Lower leg skin (tissue), 3 donors: ENCODE data around the gene CREB3L4.

Experiments
- POLR2A ChIP-seq, 2 donors: fragments of 450-650 bp; IDR thresholded peaks; one replicate each; pipeline ENCODE4 v1.6.1; 2016 to 2017; ENCODE audit warnings: antibody characterized with exemption in 2 of 2, mild to moderate bottlenecking in 1 of 2, moderate library complexity in 1 of 2
- TF ChIP-seq, protein P1 (sequence below), 3 donors: fragments of 450-650 bp; IDR thresholded peaks; one replicate each; pipeline ENCODE4 v1.5.1; 2016; ENCODE audit warnings: antibody characterized with exemption in 3 of 3, mild to moderate bottlenecking in 3 of 3, moderate library complexity in 2 of 3

DNA sequence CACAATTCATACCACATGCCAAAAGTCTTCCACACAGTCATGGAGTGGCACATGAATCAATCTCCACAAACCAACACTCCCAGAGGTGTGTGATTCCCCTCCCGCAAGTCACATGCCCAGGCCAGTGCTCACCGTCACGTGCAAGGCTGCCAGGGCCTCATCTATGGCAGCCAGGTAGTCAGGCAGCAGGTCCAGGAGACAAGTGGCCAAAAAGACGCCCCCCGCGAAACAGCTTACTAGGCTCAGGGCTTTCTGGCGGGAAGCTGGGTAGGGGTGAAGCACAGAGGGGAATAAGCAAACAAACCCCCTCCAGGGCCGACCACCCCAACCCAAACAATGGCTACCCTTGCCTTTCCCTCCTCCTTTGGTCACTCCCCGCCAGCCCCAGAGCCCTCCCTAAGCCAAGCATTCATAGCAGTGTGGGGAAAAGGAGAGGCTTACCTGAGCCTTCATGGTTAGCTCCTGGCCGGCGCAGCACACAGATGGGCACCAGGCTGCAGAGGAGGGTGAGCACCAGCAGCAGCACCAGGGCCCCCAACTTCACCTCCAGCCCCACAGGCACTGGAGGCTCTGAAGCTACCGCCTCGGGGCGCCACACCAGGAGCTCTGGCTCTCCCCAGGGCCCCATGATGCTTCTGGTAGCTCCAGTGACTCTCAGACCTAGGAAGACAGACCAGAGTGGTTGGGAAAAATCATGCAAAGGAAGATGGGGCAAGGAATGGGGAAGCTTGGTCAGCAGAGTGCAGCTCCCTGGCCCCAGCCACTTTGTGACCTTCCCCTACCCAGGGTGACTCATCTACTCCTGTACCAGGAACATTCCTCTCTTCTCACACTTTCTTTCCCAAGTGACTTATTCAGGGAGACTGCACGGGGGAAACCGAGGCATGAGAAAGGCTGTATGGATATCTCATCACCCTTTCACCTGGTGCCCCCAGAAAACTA, 5.3 kb upstream of the CREB3L4 start:
- TF ChIP-seq, protein P1, sequence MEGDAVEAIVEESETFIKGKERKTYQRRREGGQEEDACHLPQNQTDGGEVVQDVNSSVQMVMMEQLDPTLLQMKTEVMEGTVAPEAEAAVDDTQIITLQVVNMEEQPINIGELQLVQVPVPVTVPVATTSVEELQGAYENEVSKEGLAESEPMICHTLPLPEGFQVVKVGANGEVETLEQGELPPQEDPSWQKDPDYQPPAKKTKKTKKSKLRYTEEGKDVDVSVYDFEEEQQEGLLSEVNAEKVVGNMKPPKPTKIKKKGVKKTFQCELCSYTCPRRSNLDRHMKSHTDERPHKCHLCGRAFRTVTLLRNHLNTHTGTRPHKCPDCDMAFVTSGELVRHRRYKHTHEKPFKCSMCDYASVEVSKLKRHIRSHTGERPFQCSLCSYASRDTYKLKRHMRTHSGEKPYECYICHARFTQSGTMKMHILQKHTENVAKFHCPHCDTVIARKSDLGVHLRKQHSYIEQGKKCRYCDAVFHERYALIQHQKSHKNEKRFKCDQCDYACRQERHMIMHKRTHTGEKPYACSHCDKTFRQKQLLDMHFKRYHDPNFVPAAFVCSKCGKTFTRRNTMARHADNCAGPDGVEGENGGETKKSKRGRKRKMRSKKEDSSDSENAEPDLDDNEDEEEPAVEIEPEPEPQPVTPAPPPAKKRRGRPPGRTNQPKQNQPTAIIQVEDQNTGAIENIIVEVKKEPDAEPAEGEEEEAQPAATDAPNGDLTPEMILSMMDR (IDR thresholded peaks at IDR 0.05), result no peak
- no peak for TF ChIP-seq POLR2A (IDR thresholded peaks at IDR 0.05)
